ENCODE data around the gene ITGA7. TPM values are rescaled to one million over a fixed set of nuclear protein-coding genes. Genes with fewer than 3 reads are reported as not detected.

ITGA7 gene
- total RNA-seq, 4 donors from 2014 or later: 117 to 518 (median 175) TPM

DNA sequence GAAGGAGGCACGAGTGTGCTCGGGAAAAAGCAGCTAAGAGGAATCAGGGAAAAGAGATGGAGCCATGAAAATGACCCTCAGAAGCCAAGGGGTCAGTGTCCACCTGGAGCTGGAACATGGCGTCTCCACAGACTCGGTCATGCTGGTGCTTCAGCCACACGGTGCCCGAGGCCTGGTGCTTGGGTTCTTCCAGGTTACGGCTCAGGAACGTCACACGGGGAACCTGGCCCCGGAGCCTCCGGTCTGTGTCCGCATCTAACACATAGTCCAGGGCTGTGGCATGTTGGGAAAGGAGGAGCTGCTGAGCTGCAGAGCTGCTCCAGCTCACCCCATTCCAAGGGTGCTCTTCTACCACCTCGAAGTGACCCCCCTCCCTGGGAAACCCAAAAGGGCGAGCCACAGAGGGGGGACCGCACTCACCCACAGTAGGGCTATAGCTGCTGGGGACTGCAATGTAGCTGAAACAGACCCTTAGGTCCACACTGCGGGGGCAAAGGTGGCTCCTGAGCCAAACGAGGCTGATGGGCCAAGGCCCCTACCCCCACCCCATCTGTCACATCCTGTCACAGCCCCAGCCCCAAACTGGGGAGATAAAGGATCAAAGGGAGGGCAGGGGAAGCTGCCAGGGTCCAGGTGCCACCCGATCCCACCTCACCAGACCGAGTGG lies 10.8 kb downstream of the ITGA7 start:
- no peak for TF ChIP-seq CTCF (IDR thresholded peaks at IDR 0.05; ENCODE audit: low read depth)

GRCh38 chr12:55696141-55696540 lies 11.6 kb downstream of the ITGA7 start:
- TF ChIP-seq CTCF (IDR thresholded peaks at IDR 0.05; ENCODE audit: low read depth): no peak

DNA sequence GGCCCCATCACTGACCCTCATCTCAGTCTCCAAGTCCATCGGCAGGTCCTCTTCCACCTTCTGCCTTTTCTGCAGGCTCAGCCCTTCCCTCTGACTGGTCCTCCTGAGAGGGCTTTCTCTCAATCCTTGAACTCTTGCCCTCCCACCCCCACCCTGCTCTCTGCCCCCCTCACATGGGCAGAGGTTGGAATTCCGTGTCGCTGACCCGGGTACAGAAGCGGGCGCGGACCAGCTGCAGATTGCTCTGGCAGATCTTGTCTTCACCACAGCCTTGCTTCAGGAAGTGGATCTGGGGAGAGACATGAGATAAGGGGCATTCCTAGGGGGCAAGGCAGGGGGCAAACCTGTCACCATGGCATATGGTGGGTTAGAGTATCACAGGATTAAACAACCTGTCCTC lies 12.4 kb downstream of the ITGA7 start:
- no peak for TF ChIP-seq CTCF (IDR thresholded peaks at IDR 0.05; ENCODE audit: low read depth)

GRCh38 chr12:55694651-55695050 lies 13.1 kb downstream of the ITGA7 start:
- no peak for TF ChIP-seq CTCF (IDR thresholded peaks at IDR 0.05; ENCODE audit: low read depth)

DNA sequence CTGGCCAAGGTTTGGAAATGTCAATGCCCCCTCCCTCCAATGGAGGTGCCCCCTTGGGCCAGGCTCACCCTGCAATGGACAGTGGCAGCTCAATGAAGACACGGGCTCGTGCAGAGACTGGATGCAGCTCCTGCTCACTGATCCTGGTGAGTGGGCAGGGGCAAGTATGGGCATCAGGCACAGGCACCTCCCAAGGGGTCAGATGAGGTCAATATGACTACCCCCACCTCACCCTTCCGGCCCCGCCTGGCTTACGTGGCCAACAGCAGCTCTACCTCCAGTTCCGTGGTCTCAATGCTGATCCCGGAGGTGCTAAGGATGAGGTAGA lies 13.6 kb downstream of the ITGA7 start:
- TF ChIP-seq CTCF (IDR thresholded peaks at IDR 0.05; ENCODE audit: low read depth): no peak

DNA sequence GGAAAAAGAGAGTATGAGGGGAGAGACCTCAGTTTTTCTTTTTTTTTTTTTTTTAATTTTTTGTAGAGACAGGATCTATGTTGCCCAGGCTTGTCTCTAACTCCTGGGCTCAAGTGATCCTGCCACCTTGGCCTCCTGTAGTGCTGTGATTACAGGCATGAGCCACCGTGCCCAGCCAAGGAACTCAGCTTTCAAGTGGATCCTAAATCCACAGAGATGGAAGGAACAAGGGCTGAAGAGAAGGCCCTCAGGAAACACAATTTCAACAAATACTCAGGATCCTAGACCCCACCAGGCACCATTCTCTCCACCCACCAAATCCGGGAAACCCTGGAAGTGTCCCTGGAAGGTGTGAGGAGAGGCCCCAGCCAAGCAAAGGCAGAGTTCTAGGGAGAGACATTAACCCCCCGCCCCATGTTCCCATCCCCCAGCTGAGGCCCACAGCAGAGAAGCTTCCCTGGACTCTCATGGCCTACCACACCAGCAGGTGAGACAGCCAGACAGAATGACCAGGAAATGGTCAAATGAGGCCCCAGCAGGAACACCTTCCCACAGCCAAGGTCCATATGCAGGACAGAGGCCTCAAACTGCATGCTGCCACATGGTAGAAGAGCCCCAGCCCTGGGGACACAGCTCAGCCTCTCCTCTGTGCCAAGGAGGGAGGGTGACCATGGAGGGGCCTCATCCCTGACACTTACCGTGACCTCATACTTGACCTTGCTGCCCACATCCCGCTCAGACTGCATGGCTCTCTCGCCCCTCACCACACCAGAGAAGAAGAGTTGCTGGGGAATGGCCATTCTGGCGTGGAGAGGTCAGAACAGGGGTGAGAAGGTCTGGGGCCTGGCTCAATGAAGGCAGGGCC lies 14.1 kb downstream of the ITGA7 start:
- TF ChIP-seq CTCF (IDR thresholded peaks at IDR 0.05; ENCODE audit: low read depth): no peak

DNA sequence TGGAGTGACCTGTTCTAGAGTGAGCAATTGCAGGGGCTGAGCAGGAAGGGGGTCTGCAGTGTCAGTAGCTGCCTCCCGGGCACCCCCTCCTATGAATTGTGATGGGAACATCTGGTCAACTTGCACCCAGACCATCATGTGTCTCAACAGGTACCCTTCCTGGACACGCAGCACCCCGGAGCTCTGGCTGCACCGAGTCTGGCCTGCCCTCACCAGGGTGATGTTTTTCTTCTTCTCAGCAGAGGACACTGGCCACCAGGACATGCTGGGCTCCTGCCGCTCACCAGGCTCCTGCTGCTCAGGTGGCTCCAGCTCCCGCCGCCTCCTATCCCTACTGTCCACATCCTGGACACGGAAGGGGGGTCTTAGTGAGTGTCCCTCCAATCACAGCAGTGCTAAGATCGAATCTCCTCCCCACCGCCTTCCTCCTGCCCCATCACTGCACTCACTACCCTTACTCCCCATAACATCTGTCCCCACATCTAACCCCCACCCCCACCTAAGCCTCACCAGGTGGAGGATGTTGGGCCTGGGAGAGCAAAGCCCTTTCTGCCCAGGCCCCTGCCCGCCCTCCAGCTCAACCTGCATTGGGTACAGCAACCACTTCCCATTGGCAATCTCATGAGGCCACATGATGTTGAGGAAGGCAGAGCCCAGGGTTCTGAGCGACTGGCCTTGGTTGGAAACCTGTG lies 14.9 kb downstream of the ITGA7 start:
- no peak for TF ChIP-seq CTCF (IDR thresholded peaks at IDR 0.05; ENCODE audit: low read depth)

All from subcutaneous adipose tissue (tissue), 4 donors.